ENCODE data around the gene DUS1L.

Gene DUS1L

GRCh38 chr17:82021900-82022309 is 43.7 kb downstream of the DUS1L start:
- no CpG with 5 or more reads among the region's 10 CpGs for WGBS (ENCODE audit: extremely low coverage, insufficient coverage, insufficient read length)
- peak overlapping the region; percentile 6 for H2AK5ac ChIP-seq (ENCODE audit: low read length)

GRCh38 chr17:82021107-82021899 is 44.3 kb downstream of the DUS1L start:
- Histone ChIP-seq H2BK5ac (ENCODE audit: low read depth, low read length, poor library complexity) (no peak overlapping the region), H2AFZ (ENCODE audit: insufficient read depth, low read length, poor library complexity) (no peak overlapping the region), H2AK5ac (ENCODE audit: low read length) (no peak overlapping the region), H3K79me1 (ENCODE audit: low read length) (peaks cover 6% of the 10 kb centered on the region), H2BK120ac (ENCODE audit: insufficient read depth, low read length, poor library complexity) (no peak overlapping the region), H3K27ac (ENCODE audit: low read depth, low read length) (no peak overlapping the region), H3K14ac (ENCODE audit: low read length) (no peak overlapping the region), H3K79me2 (ENCODE audit: control insufficient read depth, insufficient read depth, low read length, poor library complexity) (peaks cover 8% of the 10 kb centered on the region), H3K4me2 (ENCODE audit: low read length) (peak overlapping the region; percentile 89), H3K27me3 (ENCODE audit: insufficient read depth, low read length) (no peaks in the 10 kb centered on the region), H3K23ac (ENCODE audit: low read length) (no peak overlapping the region), H3K4me3 (ENCODE audit: low read depth, low read length) (no peak overlapping the region), H3K9ac (ENCODE audit: low read length) (no peak overlapping the region), H4K12ac (ENCODE audit: low read depth, low read length) (no peak overlapping the region), H2BK12ac (ENCODE audit: low read length) (no peak overlapping the region), H3K4ac (ENCODE audit: low read depth, low read length) (no peak overlapping the region), H3K4me1 (ENCODE audit: control insufficient read depth in 1 of 2, insufficient read depth in 2 of 2, low read length in 2 of 2) (peaks cover 18 to 19% of the 10 kb centered on the region in 2 experiments), H3K9me3 (ENCODE audit: insufficient read depth, low read depth, low read length) (peaks cover 3% of the 10 kb centered on the region), H3K18ac (ENCODE audit: low read length) (no peak overlapping the region), H3K36me3 (ENCODE audit: control insufficient read depth in 1 of 2, insufficient read depth in 2 of 2, low read length in 2 of 2) (peaks cover 14 to 18% of the 10 kb centered on the region in 2 experiments), H4K8ac (ENCODE audit: low read depth, low read length) (no peak overlapping the region), H4K91ac (ENCODE audit: low read depth, low read length) (no peak overlapping the region)
- no CpG with 5 or more reads among the region's 25 CpGs for WGBS (ENCODE audit: extremely low coverage, insufficient coverage, insufficient read length)
- DNase-seq: peak; percentile 93 to 94

More at GRCh38 chr17:82021900-82022309, 43.7 kb downstream of the DUS1L start:
- Histone ChIP-seq H3K79me1 (ENCODE audit: low read length) (peaks cover 6% of the 10 kb centered on the region), H2BK120ac (ENCODE audit: insufficient read depth, low read length, poor library complexity) (no peak overlapping the region), H3K79me2 (ENCODE audit: control insufficient read depth, insufficient read depth, low read length, poor library complexity) (peaks cover 8% of the 10 kb centered on the region), H3K27ac (ENCODE audit: low read depth, low read length) (no peak overlapping the region), H3K27me3 (ENCODE audit: insufficient read depth, low read length) (no peaks in the 10 kb centered on the region), H2BK12ac (ENCODE audit: low read length) (no peak overlapping the region), H3K4me2 (ENCODE audit: low read length) (peak overlapping the region; percentile 89), H2AFZ (ENCODE audit: insufficient read depth, low read length, poor library complexity) (peak overlapping the region; percentile 57), H3K9me3 (ENCODE audit: insufficient read depth, low read depth, low read length) (peaks cover 4% of the 10 kb centered on the region), H3K4me3 (ENCODE audit: low read depth, low read length) (peak overlapping the region; percentile 89), H3K9ac (ENCODE audit: low read length) (peak overlapping the region; percentile 75), H3K4ac (ENCODE audit: low read depth, low read length) (peak overlapping the region; percentile 66), H4K91ac (ENCODE audit: low read depth, low read length) (peak overlapping the region; percentile 30), H3K23ac (ENCODE audit: low read length) (no peak overlapping the region), H3K4me1 (ENCODE audit: control insufficient read depth in 1 of 2, insufficient read depth in 2 of 2, low read length in 2 of 2) (peaks cover 18 to 19% of the 10 kb centered on the region in 2 experiments), H3K18ac (ENCODE audit: low read length) (peak overlapping the region; percentile 79), H2BK5ac (ENCODE audit: low read depth, low read length, poor library complexity) (no peak overlapping the region), H4K8ac (ENCODE audit: low read depth, low read length) (peak overlapping the region; percentile 80), H3K36me3 (ENCODE audit: control insufficient read depth in 1 of 2, insufficient read depth in 2 of 2, low read length in 2 of 2) (peaks cover 14 to 18% of the 10 kb centered on the region in 2 experiments), H4K12ac (ENCODE audit: low read depth, low read length) (peak overlapping the region; percentile 26), H3K14ac (ENCODE audit: low read length) (peak overlapping the region; percentile 76)
- DNase-seq: no peak

- peaks cover 14 to 18% of the 10 kb centered on the region in 2 experiments for H3K36me3 ChIP-seq (ENCODE audit: control insufficient read depth in 1 of 2, insufficient read depth in 2 of 2, low read length in 2 of 2)
- no peak overlapping the region for H2AFZ ChIP-seq (ENCODE audit: insufficient read depth, low read length, poor library complexity)
- no peak overlapping the region for H3K4ac ChIP-seq (ENCODE audit: low read depth, low read length)
- no peak overlapping the region for H4K91ac ChIP-seq (ENCODE audit: low read depth, low read length)
- H3K4me3 ChIP-seq (ENCODE audit: low read depth, low read length): no peak overlapping the region
- peaks cover 8% of the 10 kb centered on the region for H3K79me2 ChIP-seq (ENCODE audit: control insufficient read depth, insufficient read depth, low read length, poor library complexity)
- H2BK5ac ChIP-seq (ENCODE audit: low read depth, low read length, poor library complexity): no peak overlapping the region
- H3K18ac ChIP-seq (ENCODE audit: low read length): no peak overlapping the region
- no peak overlapping the region for H2BK12ac ChIP-seq (ENCODE audit: low read length)
- no peak for DNase-seq
- H3K79me1 ChIP-seq (ENCODE audit: low read length): peaks cover 6% of the 10 kb centered on the region
- H3K9ac ChIP-seq (ENCODE audit: low read length): no peak overlapping the region
- H4K12ac ChIP-seq (ENCODE audit: low read depth, low read length): no peak overlapping the region
- no peak overlapping the region for H3K14ac ChIP-seq (ENCODE audit: low read length)
- H3K9me3 ChIP-seq (ENCODE audit: insufficient read depth, low read depth, low read length): peaks cover 3% of the 10 kb centered on the region
- H2AK5ac ChIP-seq (ENCODE audit: low read length): no peak overlapping the region
- no peak overlapping the region for H2BK120ac ChIP-seq (ENCODE audit: insufficient read depth, low read length, poor library complexity)
- H3K4me2 ChIP-seq (ENCODE audit: low read length): no peak overlapping the region
- WGBS (ENCODE audit: extremely low coverage, insufficient coverage, insufficient read length): no CpG with 5 or more reads among the region's 14 CpGs
- H3K27me3 ChIP-seq (ENCODE audit: insufficient read depth, low read length): no peaks in the 10 kb centered on the region
- no peak overlapping the region for H3K27ac ChIP-seq (ENCODE audit: low read depth, low read length)
- peaks cover 18 to 19% of the 10 kb centered on the region in 2 experiments for H3K4me1 ChIP-seq (ENCODE audit: control insufficient read depth in 1 of 2, insufficient read depth in 2 of 2, low read length in 2 of 2)
- H3K23ac ChIP-seq (ENCODE audit: low read length): no peak overlapping the region
- no peak overlapping the region for H4K8ac ChIP-seq (ENCODE audit: low read depth, low read length)
Observed at GRCh38 chr17:82020572-82021106, 45.0 kb downstream of the DUS1L start.

- Histone ChIP-seq H3K4me1 (ENCODE audit: control insufficient read depth in 1 of 2, insufficient read depth in 2 of 2, low read length in 2 of 2) (peaks cover 18 to 19% of the 10 kb centered on the region in 2 experiments), H2BK120ac (ENCODE audit: insufficient read depth, low read length, poor library complexity) (no peak overlapping the region), H3K27me3 (ENCODE audit: insufficient read depth, low read length) (no peaks in the 10 kb centered on the region), H3K79me2 (ENCODE audit: control insufficient read depth, insufficient read depth, low read length, poor library complexity) (peaks cover 8% of the 10 kb centered on the region), H4K8ac (ENCODE audit: low read depth, low read length) (no peak overlapping the region), H2AFZ (ENCODE audit: insufficient read depth, low read length, poor library complexity) (no peak overlapping the region), H3K27ac (ENCODE audit: low read depth, low read length) (no peak overlapping the region), H3K36me3 (ENCODE audit: control insufficient read depth in 1 of 2, insufficient read depth in 2 of 2, low read length in 2 of 2) (peaks cover 14 to 18% of the 10 kb centered on the region in 2 experiments), H3K14ac (ENCODE audit: low read length) (no peak overlapping the region), H4K12ac (ENCODE audit: low read depth, low read length) (no peak overlapping the region), H3K4ac (ENCODE audit: low read depth, low read length) (no peak overlapping the region), H3K18ac (ENCODE audit: low read length) (no peak overlapping the region), H3K9ac (ENCODE audit: low read length) (no peak overlapping the region), H3K4me3 (ENCODE audit: low read depth, low read length) (peak overlapping the region; percentile 8), H2AK5ac (ENCODE audit: low read length) (no peak overlapping the region), H3K79me1 (ENCODE audit: low read length) (peaks cover 6% of the 10 kb centered on the region), H3K23ac (ENCODE audit: low read length) (no peak overlapping the region), H4K91ac (ENCODE audit: low read depth, low read length) (no peak overlapping the region), H3K9me3 (ENCODE audit: insufficient read depth, low read depth, low read length) (peaks cover 3% of the 10 kb centered on the region), H3K4me2 (ENCODE audit: low read length) (no peak overlapping the region), H2BK5ac (ENCODE audit: low read depth, low read length, poor library complexity) (no peak overlapping the region), H2BK12ac (ENCODE audit: low read length) (no peak overlapping the region)
- WGBS (ENCODE audit: extremely low coverage, insufficient coverage, insufficient read length): no CpG with 5 or more reads among the region's 34 CpGs
- peak in 1 of 2 donors; percentile 73 for DNase-seq
Observed at GRCh38 chr17:82019690-82020571, 45.7 kb downstream of the DUS1L start.
